Endodermal cell (in vitro differentiated cells): ENCODE measurements around the gene CSTPP1. TPM values are rescaled to one million over a fixed set of nuclear protein-coding genes. Genes with fewer than 3 reads are reported as not detected.
A peak's percentile ranks its signal among the peaks of the same experiment; 100 is the strongest.

Experiments used
- DNase-seq: peaks from one replicate; pipeline ENCODE4 v3.0.0-alpha.2; 2017
- H3K27ac ChIP-seq: 2 replicates; pipeline ENCODE4 v1.5.1; 2013; ENCODE audit warnings: mild to moderate bottlenecking, low read depth, low read length, moderate library complexity
- H3K27me3 ChIP-seq: 2 replicates; pipeline ENCODE4 v1.6.1; 2013; ENCODE audit warnings: mild to moderate bottlenecking, low read length, moderate library complexity; ENCODE audit not compliant: insufficient read depth, control insufficient read depth, poor library complexity, severe bottlenecking
- H3K36me3 ChIP-seq: 2 replicates; pipeline ENCODE4 v1.7.0; 2013; ENCODE audit warnings: mild to moderate bottlenecking, low read length, moderate library complexity; ENCODE audit not compliant: control insufficient read depth, insufficient read depth
- H3K4me1 ChIP-seq: one replicate; pipeline ENCODE4 v1.7.0; 2013; ENCODE audit warnings: low read length; ENCODE audit not compliant: control insufficient read depth, insufficient read depth
- H3K4me3 ChIP-seq: 2 replicates; pipeline ENCODE4 v1.5.1; 2013; ENCODE audit warnings: mild to moderate bottlenecking, low read length, moderate library complexity
- H3K9ac ChIP-seq: 2 replicates; pipeline ENCODE4 v1.6.1; 2013; ENCODE audit warnings: mild to moderate bottlenecking, low read length, moderate library complexity; ENCODE audit not compliant: poor library complexity, severe bottlenecking; ENCODE audit errors: extremely low read depth
- H3K9me3 ChIP-seq: 2 replicates; pipeline ENCODE4 v1.6.1; 2013; ENCODE audit warnings: mild to moderate bottlenecking, low read length, moderate library complexity; ENCODE audit not compliant: control insufficient read depth
- H3K27ac Mint-ChIP-seq: 2 replicates; pipeline ENCODE4 v1.8.0; 2020; ENCODE audit warnings: mixed read lengths
- H3K27me3 Mint-ChIP-seq: 2 replicates; pipeline ENCODE4 v1.8.0; 2021; ENCODE audit warnings: mild to moderate bottlenecking, mixed read lengths; ENCODE audit not compliant: insufficient read depth
- H3K36me3 Mint-ChIP-seq: 2 replicates; pipeline ENCODE4 v1.8.0; 2020; ENCODE audit warnings: low read depth, mixed read lengths
- H3K4me1 Mint-ChIP-seq: 2 replicates; pipeline ENCODE4 v1.8.0; 2020; ENCODE audit warnings: mixed read lengths
- H3K4me3 Mint-ChIP-seq: 2 replicates; pipeline ENCODE4 v1.8.0; 2020; ENCODE audit warnings: mild to moderate bottlenecking, moderate library complexity, mixed read lengths
- H3K9me3 Mint-ChIP-seq: 2 replicates; pipeline ENCODE4 v1.8.0; 2020; ENCODE audit warnings: mild to moderate bottlenecking, mixed read lengths
- CTCF ChIP-seq: fragments of 200-600 bp; sonication (generic); conservative IDR thresholded peaks from 2 replicates; pipeline ENCODE4 v1.5.0; 2021; ENCODE audit warnings: antibody characterized with exemption, mild to moderate bottlenecking
- WGBS, 2 experiments: methylation state at CpG; one replicate each; pipeline versions ENCODE4 v1.1.5 to v1.1.7; 2013; ENCODE audit warnings: missing lambda C conversion rate in 2 of 2, mixed read lengths in 1 of 2; ENCODE audit not compliant: insufficient coverage in 1 of 2, insufficient read length in 1 of 2; 5-methylcytosine and 5-hydroxymethylcytosine counted together
- total RNA-seq, 2 donors: library from RNA; stranded (reverse); fragmentation: NEBNext Ultra II Directional in 1 of 2; extraction: Animal tissue kit (Norgen Biotek cat#: 25700) in 1 of 2; gene quantifications; 2 replicates in 1 of 2; 3 replicates in 1 of 2; pipeline ENCODE4 v1.2.1, GENCODE V29; 2021

CSTPP1 gene
- total RNA-seq, 2 donors from 2014 or later = 46.7 to 57.6 TPM

- peaks cover 43% of the 10 kb centered on the region for H3K36me3 Mint-ChIP-seq
- H3K9me3 ChIP-seq = no peaks in the 10 kb centered on the region
- DNase-seq = no peak
- H3K4me3 Mint-ChIP-seq = peak overlapping the region; percentile 98
- H3K4me1 ChIP-seq = peaks cover 8% of the 10 kb centered on the region
- H3K4me1 Mint-ChIP-seq = peaks cover 8% of the 10 kb centered on the region
- H3K27ac Mint-ChIP-seq = peak overlapping the region; percentile 100
- peak overlapping the region; percentile 83 for H3K27ac ChIP-seq
- no peaks in the 10 kb centered on the region for H3K27me3 Mint-ChIP-seq
- peak overlapping the region; percentile 100 for H3K4me3 ChIP-seq
- no peaks in the 10 kb centered on the region for H3K27me3 ChIP-seq
- H3K9ac ChIP-seq = peak overlapping the region; percentile 99
- H3K36me3 ChIP-seq = peaks cover 58% of the 10 kb centered on the region
- H3K9me3 Mint-ChIP-seq = no peaks in the 10 kb centered on the region
- WGBS, 2 experiments = 49 to 60% methylated on average over 10 to 14 of the region's 14 CpGs
- TF ChIP-seq CTCF = no peak
Measured at GRCh38 chr11:47175746-47176327, 239.3 kb downstream of the CSTPP1 start.

DNA sequence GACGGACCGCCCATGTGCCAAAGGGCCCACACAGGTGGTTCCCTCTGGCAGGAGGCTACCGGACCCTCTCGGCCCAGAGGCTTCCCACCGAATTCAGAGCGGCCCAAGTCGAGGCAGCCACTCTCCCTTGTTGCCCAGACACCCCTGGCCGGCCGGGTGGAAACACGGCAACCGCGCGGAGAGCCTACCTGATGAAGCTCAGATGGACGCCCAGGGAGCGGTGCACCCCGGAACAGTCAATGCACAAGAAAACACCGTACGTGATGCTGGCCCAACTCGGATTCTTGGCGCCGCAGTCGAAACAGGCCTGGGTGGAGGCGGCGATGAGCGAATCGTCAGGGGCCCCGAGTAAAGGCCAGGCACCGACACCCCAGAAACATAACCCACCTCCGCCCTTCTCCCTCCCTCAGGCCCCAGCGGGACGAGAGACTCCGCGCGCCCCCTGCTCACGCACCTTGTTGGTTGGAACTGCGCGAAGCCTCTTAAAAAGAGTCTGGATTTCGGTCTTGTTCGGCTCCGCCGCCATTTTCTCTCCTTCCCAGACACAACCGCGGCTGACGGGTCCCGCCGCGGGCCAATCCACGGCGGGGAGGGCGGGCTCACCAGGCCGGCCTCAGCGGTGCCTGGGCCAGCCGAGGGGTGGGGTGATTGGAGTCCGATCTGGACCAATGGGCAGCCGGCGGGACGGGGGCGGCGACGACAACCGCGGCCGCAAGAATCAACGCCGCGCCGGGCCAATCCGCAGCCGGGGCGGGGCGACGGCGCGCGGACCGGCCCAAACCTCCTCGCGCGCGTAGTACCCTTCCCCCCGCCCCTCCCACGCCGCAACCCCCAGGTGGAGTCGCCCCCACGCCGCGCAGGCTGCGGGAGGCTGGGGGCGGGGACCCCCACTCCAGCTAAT, 240.0 kb downstream of the CSTPP1 start, which contains the start of gene ARFGAP2:
TSS of gene ARFGAP2 (minus strand) at position 552 of the 901 bp plus-strand sequence. CDS start at position 526, 26 bp downstream.
- TF ChIP-seq CTCF = no peak

GRCh38 chr11:47177229-47177845, 240.8 kb downstream of the CSTPP1 start:
- H3K4me1 Mint-ChIP-seq = peaks cover 8% of the 10 kb centered on the region
- DNase-seq = peak; percentile 90
- 16 to 20% methylated on average over 12 to 21 of the region's 21 CpGs for WGBS, 2 experiments

More for the DNA sequence above, 240.0 kb downstream of the CSTPP1 start, which contains the start of gene ARFGAP2:
- Histone ChIP-seq H3K27me3 (no peaks in the 10 kb centered on the region), H3K9me3 (no peaks in the 10 kb centered on the region), H3K27ac (peak within 1 kb of the TSS; percentile 93), H3K4me3 (peak within 1 kb of the TSS; percentile 100), H3K9ac (peak within 1 kb of the TSS; percentile 99), H3K36me3 (peaks cover 50% of the 10 kb centered on the region), H3K4me1 (peaks cover 8% of the 10 kb centered on the region)
- DNase-seq = peak; percentile 98
- Mint-ChIP-seq H3K27ac (peak within 1 kb of the TSS; percentile 100), H3K27me3 (no peaks in the 10 kb centered on the region), H3K4me1 (peaks cover 8% of the 10 kb centered on the region), H3K4me3 (peak within 1 kb of the TSS; percentile 98), H3K36me3 (peaks cover 36% of the 10 kb centered on the region), H3K9me3 (no peaks in the 10 kb centered on the region)
- WGBS, 2 experiments = 0% methylated on average over 38 to 89 of the region's 89 CpGs

More at GRCh38 chr11:47177229-47177845, 240.8 kb downstream of the CSTPP1 start:
- peak overlapping the region; percentile 93 for H3K27ac ChIP-seq
- no peaks in the 10 kb centered on the region for H3K27me3 Mint-ChIP-seq
- H3K36me3 ChIP-seq = peaks cover 43% of the 10 kb centered on the region
- H3K4me3 ChIP-seq = peak overlapping the region; percentile 100
- peak overlapping the region; percentile 98 for H3K4me3 Mint-ChIP-seq
- peaks cover 8% of the 10 kb centered on the region for H3K4me1 ChIP-seq
- H3K9me3 ChIP-seq = no peaks in the 10 kb centered on the region
- peak overlapping the region; percentile 99 for H3K27ac Mint-ChIP-seq
- peak overlapping the region; percentile 99 for H3K9ac ChIP-seq
- no peaks in the 10 kb centered on the region for H3K9me3 Mint-ChIP-seq
- peaks cover 32% of the 10 kb centered on the region for H3K36me3 Mint-ChIP-seq
- H3K27me3 ChIP-seq = no peaks in the 10 kb centered on the region
- TF ChIP-seq CTCF = peak; percentile 76
